Stimulated activated CD4-positive, alpha-beta T cell treated with anti-CD3 and anti-CD28 coated beads, Interleukin-15, amount 100 ng/mL, for 24 hours (primary cell): ENCODE data around the gene VWA2.

Experiments
- DNase-seq: peaks from one replicate; pipeline ENCODE4 v3.0.0-alpha.2; 2020

The VWA2 gene

GRCh38 chr10:114301177-114301576, 62.1 kb downstream of the VWA2 start:
- DNase-seq = no peak

- no peak for DNase-seq
Measured at GRCh38 chr10:114301951-114302710, 63.1 kb downstream of the VWA2 start.

- no peak for DNase-seq
Measured at GRCh38 chr10:114303556-114303955, 64.5 kb downstream of the VWA2 start.

- DNase-seq = peak; percentile 84
Measured at GRCh38 chr10:114304017-114304570, 65.0 kb downstream of the VWA2 start.

- peak; percentile 79 for DNase-seq
Measured at GRCh38 chr10:114304571-114305421, 65.7 kb downstream of the VWA2 start.

- no peak for DNase-seq
Measured at GRCh38 chr10:114305521-114305925, 66.5 kb downstream of the VWA2 start.

GRCh38 chr10:114306116-114306973, 67.3 kb downstream of the VWA2 start:
- no peak for DNase-seq

GRCh38 chr10:114307731-114308130, 68.7 kb downstream of the VWA2 start:
- peak; percentile 11 for DNase-seq

GRCh38 chr10:114308531-114309363, 69.7 kb downstream of the VWA2 start:
- DNase-seq = no peak

GRCh38 chr10:114309364-114309651, 70.3 kb downstream of the VWA2 start:
- DNase-seq = no peak

- no peak for DNase-seq
Measured at GRCh38 chr10:114310346-114310745, 71.3 kb downstream of the VWA2 start.

GRCh38 chr10:114311023-114311422, 72.0 kb downstream of the VWA2 start:
- no peak for DNase-seq

- no peak for DNase-seq
Measured at GRCh38 chr10:114311496-114312209, 72.6 kb downstream of the VWA2 start.

GRCh38 chr10:114313139-114313538, 74.1 kb downstream of the VWA2 start:
- no peak for DNase-seq

GRCh38 chr10:114313866-114314265, 74.8 kb downstream of the VWA2 start:
- DNase-seq = no peak

- DNase-seq = no peak
Measured at GRCh38 chr10:114315566-114316420, 76.7 kb downstream of the VWA2 start.

- no peak for DNase-seq
Measured at GRCh38 chr10:114316744-114317143, 77.7 kb downstream of the VWA2 start.

GRCh38 chr10:114319406-114320248, 80.6 kb downstream of the VWA2 start:
- DNase-seq = no peak
